SK-N-MC (cell line): ENCODE data around the gene LRBA.

Experiments
- EZH2 ChIP-seq: fragments of 200-600 bp; sonication (generic); IDR thresholded peaks from one replicate; pipeline ENCODE4 v1.6.1; 2017; ENCODE audit warnings: antibody characterized with exemption
- FOXP2 ChIP-seq: optimal IDR thresholded peaks from 2 replicates; pipeline ENCODE3; 2011; ENCODE audit warnings: mild to moderate bottlenecking, moderate library complexity; ENCODE audit not compliant: insufficient read depth; ENCODE audit errors: extremely low read length, control extremely low read depth
- POLR2AphosphoS5 ChIP-seq: IDR thresholded peaks from 2 replicates; pipeline ENCODE4 v1.6.1; 2012; ENCODE audit warnings: mild to moderate bottlenecking, low read depth, low read length, borderline replicate concordance

DNA sequence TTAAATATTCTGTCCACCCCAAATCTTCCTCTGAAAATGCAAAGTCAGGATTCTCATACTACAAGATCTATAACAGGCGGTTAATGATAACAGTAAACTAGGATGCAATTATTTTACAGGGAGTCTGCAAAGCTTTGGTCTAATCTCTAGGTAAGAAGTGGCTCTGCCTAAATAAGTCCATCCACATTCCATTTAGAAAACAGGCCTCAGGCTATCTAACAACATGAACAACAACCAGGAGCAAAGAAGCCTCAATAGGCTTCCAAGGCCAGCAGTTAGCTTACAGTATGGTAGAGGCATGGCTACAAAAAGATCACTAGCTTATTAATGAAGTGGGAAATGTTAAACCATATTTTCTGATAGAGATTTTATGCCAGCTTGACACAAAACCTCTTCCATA is 426.8 kb downstream of the LRBA start:
- TF ChIP-seq POLR2AphosphoS5, result no peak
- TF ChIP-seq EZH2, result no peak
- no peak for TF ChIP-seq FOXP2
